ENCODE data around the gene DACH1.

DACH1 gene

GRCh38 chr13:71464686-71465085, 402.3 kb downstream of the DACH1 start:
- DNase-seq, result no peak

DNA sequence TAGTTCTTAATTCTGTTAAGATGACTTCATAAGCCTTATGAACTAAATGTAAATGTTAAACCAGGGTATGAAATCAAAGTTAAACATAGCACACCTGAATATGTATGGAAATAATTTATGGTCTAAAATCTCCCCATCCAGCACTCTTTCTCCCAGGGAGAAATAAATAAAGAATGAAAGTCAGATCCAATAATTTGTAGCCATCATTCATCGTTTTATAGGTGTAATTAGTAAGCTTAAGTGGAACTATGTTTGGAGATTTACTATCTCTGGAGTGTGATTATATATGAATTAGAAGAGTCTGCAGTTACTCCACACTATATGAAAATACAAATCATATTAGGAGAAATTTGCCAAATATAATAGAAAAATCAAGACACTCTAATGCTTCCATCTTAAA, 405.1 kb downstream of the DACH1 start:
- no peak for DNase-seq

- no peak for DNase-seq
Observed at GRCh38 chr13:71460211-71460610, 406.8 kb downstream of the DACH1 start.

- DNase-seq, result no peak
Observed at GRCh38 chr13:71459708-71460107, 407.3 kb downstream of the DACH1 start.

DNA sequence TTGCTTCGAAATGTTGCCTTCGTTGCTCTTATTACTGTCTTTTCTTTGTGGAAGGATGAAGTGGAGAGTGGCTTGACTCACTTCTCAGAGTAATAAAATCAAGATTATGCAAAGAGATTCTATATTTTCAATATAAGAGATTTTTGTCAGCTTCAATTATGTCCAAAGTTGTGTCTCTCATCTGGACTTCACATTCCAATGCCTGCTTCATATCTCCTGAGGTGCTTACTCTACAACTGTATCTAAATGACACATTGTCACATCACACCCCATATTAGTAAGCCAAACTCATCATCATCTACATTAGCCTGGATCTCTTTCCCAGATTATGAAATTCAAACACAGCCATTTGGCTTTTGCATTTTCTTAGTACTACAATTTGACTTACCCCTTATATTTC, 409.4 kb downstream of the DACH1 start:
- no peak for DNase-seq

- DNase-seq, result no peak
Observed at GRCh38 chr13:71456136-71456535, 410.9 kb downstream of the DACH1 start.

DNA sequence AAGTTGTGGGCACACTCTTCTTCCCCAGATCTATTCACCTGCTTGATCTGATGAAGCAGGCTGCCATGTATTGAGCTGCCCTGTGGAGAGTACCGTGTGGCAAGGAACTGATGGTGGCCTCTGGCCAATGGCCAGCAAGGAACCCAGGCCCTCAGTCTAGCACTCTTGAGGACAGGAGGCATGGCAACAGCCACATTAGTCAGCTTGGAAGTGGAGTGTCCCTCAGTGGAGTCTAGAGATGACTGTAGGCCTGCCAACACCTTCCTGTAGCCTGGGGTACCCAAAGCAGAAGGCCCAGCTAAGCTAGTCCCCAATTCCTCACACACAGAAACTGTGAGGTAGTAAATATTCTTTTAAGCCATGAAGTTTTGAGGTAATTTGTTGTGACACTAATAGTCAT, 412.5 kb downstream of the DACH1 start:
- no peak for DNase-seq

- DNase-seq, result no peak
Observed at GRCh38 chr13:71448080-71448630, 418.8 kb downstream of the DACH1 start.

- no peak for DNase-seq
Observed at GRCh38 chr13:71437704-71438103, 429.3 kb downstream of the DACH1 start.

GRCh38 chr13:71430681-71431080, 436.3 kb downstream of the DACH1 start:
- DNase-seq, result no peak

- DNase-seq, result no peak
Observed at GRCh38 chr13:71417205-71417604, 449.8 kb downstream of the DACH1 start.

GRCh38 chr13:71412231-71412630, 454.8 kb downstream of the DACH1 start:
- DNase-seq, result no peak

DNA sequence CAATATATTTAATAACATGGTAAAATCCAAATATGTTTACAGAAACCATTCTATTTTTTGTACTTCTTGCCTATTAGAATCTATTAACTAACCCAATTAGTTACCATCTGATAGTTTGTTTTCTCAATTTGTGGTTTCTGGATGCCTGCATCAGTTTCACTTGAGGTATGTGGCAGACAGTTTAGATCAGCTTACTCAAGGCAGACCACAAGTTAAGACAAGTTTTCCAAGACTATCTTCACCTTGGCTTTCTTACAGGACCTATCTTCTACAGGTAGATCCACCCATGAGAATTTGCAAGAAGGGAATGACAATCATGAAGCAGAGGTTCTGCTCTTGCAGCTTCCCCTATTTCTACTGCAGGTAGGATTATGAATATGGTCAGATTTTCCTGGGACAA, 458.6 kb downstream of the DACH1 start:
- no peak for DNase-seq

GRCh38 chr13:71399631-71400215, 467.3 kb downstream of the DACH1 start:
- no peak for DNase-seq

- no peak for DNase-seq
Observed at GRCh38 chr13:71396149-71396548, 470.9 kb downstream of the DACH1 start.

GRCh38 chr13:71395053-71395452, 472.0 kb downstream of the DACH1 start:
- DNase-seq, result no peak

DNA sequence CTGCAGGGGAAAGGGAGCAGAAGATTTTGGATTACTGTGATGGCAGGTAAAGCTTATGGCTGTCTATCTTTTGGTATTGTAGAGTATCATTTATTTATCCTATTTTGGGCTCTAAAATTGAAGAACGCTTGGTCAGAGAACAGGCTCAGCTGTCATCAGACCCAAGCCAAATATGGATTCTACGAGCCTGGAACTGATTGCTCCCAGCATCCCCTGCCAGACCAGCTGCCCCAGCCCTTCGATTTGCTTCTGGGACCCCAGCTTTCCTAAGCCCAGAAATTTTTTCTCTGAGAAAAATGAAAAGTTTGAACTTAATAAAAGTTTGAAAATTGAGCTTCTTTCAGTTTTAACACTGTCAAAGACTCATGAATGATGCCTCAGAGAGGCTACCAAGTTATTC, 472.8 kb downstream of the DACH1 start:
- DNase-seq, result no peak
